Karpas-422 (cell line): ENCODE measurements around the gene ATP6V1G2. TPM values are rescaled to one million over a fixed set of nuclear protein-coding genes. Genes with fewer than 3 reads are reported as not detected.

Experiments used
- DNase-seq: peaks from one replicate; pipeline ENCODE4 v3.0.0-alpha.2; 2015
- H2AFZ ChIP-seq: fragments of 200-600 bp; sonication (generic); 2 replicates; pipeline ENCODE4 v1.6.1; 2014; ENCODE audit warnings: antibody characterized with exemption, low read length, mixed read lengths
- H3K27ac ChIP-seq: fragments of 200-600 bp; sonication (generic); 2 replicates; pipeline ENCODE4 v1.5.1; 2014; ENCODE audit warnings: mild to moderate bottlenecking, low read length, moderate library complexity
- H3K27me3 ChIP-seq: fragments of 200-600 bp; sonication (generic); 2 replicates; pipeline ENCODE4 v1.6.1; 2014; ENCODE audit warnings: low read length, mixed read lengths
- H3K36me3 ChIP-seq: fragments of 200-600 bp; sonication (generic); 2 replicates; pipeline ENCODE4 v1.6.1; 2014; ENCODE audit warnings: low read length, mixed read lengths; ENCODE audit not compliant: insufficient read depth
- H3K4me1 ChIP-seq: fragments of 200-600 bp; sonication (generic); 2 replicates; pipeline ENCODE4 v1.6.1; 2014; ENCODE audit warnings: mild to moderate bottlenecking, low read length, mixed read lengths
- H3K4me2 ChIP-seq: fragments of 200-600 bp; sonication (generic); 2 replicates; pipeline ENCODE4 v1.6.1; 2014; ENCODE audit warnings: low read length, low read depth, mild to moderate bottlenecking; ENCODE audit not compliant: poor library complexity, severe bottlenecking
- H3K4me3 ChIP-seq: fragments of 200-600 bp; sonication (generic); 2 replicates; pipeline ENCODE4 v1.5.1; 2014; ENCODE audit warnings: mild to moderate bottlenecking, antibody characterized with exemption, low read length, mixed read lengths
- H3K79me2 ChIP-seq: fragments of 200-600 bp; sonication (generic); 2 replicates; pipeline ENCODE4 v1.6.1; 2014; ENCODE audit warnings: mild to moderate bottlenecking, low read length, mixed read lengths
- H3K9ac ChIP-seq: fragments of 200-600 bp; sonication (generic); 2 replicates; pipeline ENCODE4 v1.6.0; 2014; ENCODE audit warnings: low read length
- H3K9me2 ChIP-seq: fragments of 200-600 bp; sonication (generic), shearing (Covaris generic); replicated peaks from 2 replicates; pipeline ENCODE4 v1.6.0; 2014; ENCODE audit warnings: mild to moderate bottlenecking, low read length, moderate library complexity; ENCODE audit not compliant: insufficient read depth
- H3K9me3 ChIP-seq: fragments of 300-700, 200-600 bp; sonication (generic); 2 replicates; pipeline ENCODE4 v1.6.1; 2014; ENCODE audit warnings: low read length, mixed read lengths
- H4K20me1 ChIP-seq: fragments of 200-600 bp; sonication (generic); 2 replicates; pipeline ENCODE4 v1.6.1; 2014; ENCODE audit warnings: mild to moderate bottlenecking, antibody characterized with exemption, low read length, low read depth; ENCODE audit not compliant: insufficient read depth
- total RNA-seq: library from RNA; depleted of rRNA; stranded (reverse); fragments of >200 nt; shearing (Covaris generic); gene quantifications from 2 replicates; pipeline ENCODE4 v1.2.3, GENCODE V29; 2014; ENCODE audit warnings: low replicate concordance

ATP6V1G2 gene
- total RNA-seq, 1 experiment from 2014 or later, result 34.9 TPM

DNA sequence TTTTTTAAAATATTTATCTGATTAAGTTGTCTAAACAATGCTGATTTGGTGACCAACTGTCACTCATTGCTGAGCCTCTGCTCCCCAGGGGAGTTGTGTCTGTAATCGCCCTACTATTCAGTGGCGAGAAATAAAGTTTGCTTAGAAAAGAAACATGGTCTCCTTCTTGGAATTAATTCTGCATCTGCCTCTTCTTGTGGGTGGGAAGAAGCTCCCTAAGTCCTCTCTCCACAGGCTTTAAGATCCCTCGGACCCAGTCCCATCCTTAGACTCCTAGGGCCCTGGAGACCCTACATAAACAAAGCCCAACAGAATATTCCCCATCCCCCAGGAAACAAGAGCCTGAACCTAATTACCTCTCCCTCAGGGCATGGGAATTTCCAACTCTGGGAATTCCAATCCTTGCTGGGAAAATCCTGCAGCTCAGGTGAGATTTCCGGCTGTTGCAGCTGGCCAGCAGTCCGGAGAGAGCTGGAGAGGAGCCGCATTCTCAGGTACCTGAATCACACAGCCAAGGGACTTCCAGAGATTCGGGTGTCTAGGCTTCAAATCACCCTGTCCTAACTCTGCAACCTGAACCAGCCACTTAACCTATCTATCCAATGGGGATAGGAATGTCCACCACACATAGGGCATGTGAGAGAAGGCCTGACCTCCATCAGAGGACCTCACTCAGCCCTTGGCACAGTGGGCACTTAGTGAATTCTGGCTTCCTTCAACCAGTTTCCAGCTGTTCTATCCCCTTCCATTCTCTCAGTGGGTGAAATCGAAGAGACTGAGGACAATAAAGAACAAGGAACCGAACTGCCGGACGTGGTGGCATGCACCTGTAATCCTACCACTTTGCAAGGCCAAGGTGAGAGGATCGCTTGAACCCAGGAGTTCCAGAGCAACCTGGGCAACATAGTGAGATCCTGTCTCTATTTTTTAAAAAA lies 32.0 kb upstream of the ATP6V1G2 start:
- peaks cover 20% of the 10 kb centered on the region; the same call in 1 of the 2 replicates for H4K20me1 ChIP-seq
- peaks cover 34% of the 10 kb centered on the region for H3K79me2 ChIP-seq
- H2AFZ ChIP-seq, result no peak overlapping the region
- peak; percentile 93 for DNase-seq
- H3K36me3 ChIP-seq, result peaks cover 23% of the 10 kb centered on the region
- no peaks in the 10 kb centered on the region for H3K27me3 ChIP-seq
- no peaks in the 10 kb centered on the region for H3K9me2 ChIP-seq
- peak overlapping the region; percentile 39 for H3K4me3 ChIP-seq
- H3K4me2 ChIP-seq, result peak overlapping the region; percentile 84
- peak overlapping the region; percentile 95 for H3K27ac ChIP-seq
- H3K4me1 ChIP-seq, result peaks cover 78% of the 10 kb centered on the region
- H3K9me3 ChIP-seq, result no peaks in the 10 kb centered on the region
- H3K9ac ChIP-seq, result peak overlapping the region; percentile 99

DNA sequence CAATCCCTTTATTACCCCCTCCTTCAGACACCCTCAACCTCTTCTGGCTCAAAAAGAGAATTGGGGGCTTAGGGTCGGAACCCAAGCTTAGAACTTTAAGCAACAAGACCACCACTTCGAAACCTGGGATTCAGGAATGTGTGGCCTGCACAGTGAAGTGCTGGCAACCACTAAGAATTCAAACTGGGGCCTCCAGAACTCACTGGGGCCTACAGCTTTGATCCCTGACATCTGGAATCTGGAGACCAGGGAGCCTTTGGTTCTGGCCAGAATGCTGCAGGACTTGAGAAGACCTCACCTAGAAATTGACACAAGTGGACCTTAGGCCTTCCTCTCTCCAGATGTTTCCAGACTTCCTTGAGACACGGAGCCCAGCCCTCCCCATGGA lies 31.2 kb upstream of the ATP6V1G2 start:
- Histone ChIP-seq H3K9me2 (no peaks in the 10 kb centered on the region), H3K9me3 (no peaks in the 10 kb centered on the region), H3K4me3 (peak overlapping the region; percentile 98), H4K20me1 (peaks cover 20% of the 10 kb centered on the region; the same call in 1 of the 2 replicates), H3K4me1 (peaks cover 82% of the 10 kb centered on the region), H2AFZ (no peak overlapping the region), H3K79me2 (peaks cover 42% of the 10 kb centered on the region), H3K9ac (peak overlapping the region; percentile 99), H3K27ac (peak overlapping the region; percentile 95), H3K4me2 (peak overlapping the region; percentile 84), H3K27me3 (no peaks in the 10 kb centered on the region), H3K36me3 (peaks cover 23% of the 10 kb centered on the region)
- DNase-seq, result no peak

DNA sequence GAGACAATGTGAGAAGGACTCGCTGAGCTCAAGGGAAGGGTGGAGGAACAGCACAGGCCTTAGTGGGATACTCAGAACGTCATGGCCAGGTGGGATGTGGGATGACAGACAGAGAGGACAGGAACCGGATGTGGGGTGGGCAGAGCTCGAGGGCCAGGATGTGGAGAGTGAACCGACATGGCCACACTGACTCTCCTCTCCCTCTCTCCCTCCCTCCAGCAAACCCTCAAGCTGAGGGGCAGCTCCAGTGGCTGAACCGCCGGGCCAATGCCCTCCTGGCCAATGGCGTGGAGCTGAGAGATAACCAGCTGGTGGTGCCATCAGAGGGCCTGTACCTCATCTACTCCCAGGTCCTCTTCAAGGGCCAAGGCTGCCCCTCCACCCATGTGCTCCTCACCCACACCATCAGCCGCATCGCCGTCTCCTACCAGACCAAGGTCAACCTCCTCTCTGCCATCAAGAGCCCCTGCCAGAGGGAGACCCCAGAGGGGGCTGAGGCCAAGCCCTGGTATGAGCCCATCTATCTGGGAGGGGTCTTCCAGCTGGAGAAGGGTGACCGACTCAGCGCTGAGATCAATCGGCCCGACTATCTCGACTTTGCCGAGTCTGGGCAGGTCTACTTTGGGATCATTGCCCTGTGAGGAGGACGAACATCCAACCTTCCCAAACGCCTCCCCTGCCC lies 30.6 kb upstream of the ATP6V1G2 start:
- peak overlapping the region; percentile 84 for H3K4me2 ChIP-seq
- H3K9ac ChIP-seq, result peak overlapping the region; percentile 99

DNA sequence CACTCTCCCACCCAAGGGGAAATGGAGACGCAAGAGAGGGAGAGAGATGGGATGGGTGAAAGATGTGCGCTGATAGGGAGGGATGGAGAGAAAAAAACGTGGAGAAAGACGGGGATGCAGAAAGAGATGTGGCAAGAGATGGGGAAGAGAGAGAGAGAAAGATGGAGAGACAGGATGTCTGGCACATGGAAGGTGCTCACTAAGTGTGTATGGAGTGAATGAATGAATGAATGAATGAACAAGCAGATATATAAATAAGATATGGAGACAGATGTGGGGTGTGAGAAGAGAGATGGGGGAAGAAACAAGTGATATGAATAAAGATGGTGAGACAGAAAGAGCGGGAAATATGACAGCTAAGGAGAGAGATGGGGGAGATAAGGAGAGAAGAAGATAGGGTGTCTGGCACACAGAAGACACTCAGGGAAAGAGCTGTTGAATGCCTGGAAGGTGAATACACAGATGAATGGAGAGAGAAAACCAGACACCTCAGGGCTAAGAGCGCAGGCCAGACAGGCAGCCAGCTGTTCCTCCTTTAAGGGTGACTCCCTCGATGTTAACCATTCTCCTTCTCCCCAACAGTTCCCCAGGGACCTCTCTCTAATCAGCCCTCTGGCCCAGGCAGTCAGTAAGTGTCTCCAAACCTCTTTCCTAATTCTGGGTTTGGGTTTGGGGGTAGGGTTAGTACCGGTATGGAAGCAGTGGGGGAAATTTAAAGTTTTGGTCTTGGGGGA lies 29.7 kb upstream of the ATP6V1G2 start:
- H3K9ac ChIP-seq, result peak overlapping the region; percentile 99
- no peaks in the 10 kb centered on the region for H3K27me3 ChIP-seq
- H3K9me3 ChIP-seq, result no peaks in the 10 kb centered on the region
- peaks cover 47% of the 10 kb centered on the region for H3K79me2 ChIP-seq
- H3K4me3 ChIP-seq, result peak overlapping the region; percentile 98
- DNase-seq, result peak; percentile 82
- no peaks in the 10 kb centered on the region for H3K9me2 ChIP-seq
- H4K20me1 ChIP-seq, result peaks cover 20% of the 10 kb centered on the region; the same call in 1 of the 2 replicates
- peak overlapping the region; percentile 84 for H3K4me2 ChIP-seq
- H3K27ac ChIP-seq, result peak overlapping the region; percentile 95
- peaks cover 23% of the 10 kb centered on the region for H3K36me3 ChIP-seq
- no peak overlapping the region for H2AFZ ChIP-seq
- H3K4me1 ChIP-seq, result peaks cover 85% of the 10 kb centered on the region

More for the DNA sequence above, 30.6 kb upstream of the ATP6V1G2 start:
- Histone ChIP-seq H3K79me2 (peaks cover 46% of the 10 kb centered on the region), H2AFZ (no peak overlapping the region), H3K36me3 (peaks cover 23% of the 10 kb centered on the region), H3K9me3 (no peaks in the 10 kb centered on the region), H3K27me3 (no peaks in the 10 kb centered on the region), H3K9me2 (no peaks in the 10 kb centered on the region), H3K4me1 (peaks cover 82% of the 10 kb centered on the region), H4K20me1 (peaks cover 20% of the 10 kb centered on the region; the same call in 1 of the 2 replicates), H3K27ac (peak overlapping the region; percentile 95), H3K4me3 (peak overlapping the region; percentile 98)
- DNase-seq, result peak; percentile 82

DNA sequence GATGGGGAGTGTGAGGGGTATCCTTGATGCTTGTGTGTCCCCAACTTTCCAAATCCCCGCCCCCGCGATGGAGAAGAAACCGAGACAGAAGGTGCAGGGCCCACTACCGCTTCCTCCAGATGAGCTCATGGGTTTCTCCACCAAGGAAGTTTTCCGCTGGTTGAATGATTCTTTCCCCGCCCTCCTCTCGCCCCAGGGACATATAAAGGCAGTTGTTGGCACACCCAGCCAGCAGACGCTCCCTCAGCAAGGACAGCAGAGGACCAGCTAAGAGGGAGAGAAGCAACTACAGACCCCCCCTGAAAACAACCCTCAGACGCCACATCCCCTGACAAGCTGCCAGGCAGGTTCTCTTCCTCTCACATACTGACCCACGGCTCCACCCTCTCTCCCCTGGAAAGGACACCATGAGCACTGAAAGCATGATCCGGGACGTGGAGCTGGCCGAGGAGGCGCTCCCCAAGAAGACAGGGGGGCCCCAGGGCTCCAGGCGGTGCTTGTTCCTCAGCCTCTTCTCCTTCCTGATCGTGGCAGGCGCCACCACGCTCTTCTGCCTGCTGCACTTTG lies 29.0 kb upstream of the ATP6V1G2 start, which contains the start of gene TNF:
Gene TNF, plus strand, starts transcription at position 231 of the 567 bp plus-strand sequence. Its CDS starts 177 bp downstream, at position 408.
- H3K27ac ChIP-seq, result peak within 1 kb of the TSS; percentile 95
- no peaks in the 10 kb centered on the region for H3K27me3 ChIP-seq
- no peak within 1 kb of the TSS for H2AFZ ChIP-seq
- peak within 1 kb of the TSS; percentile 98 for H3K4me3 ChIP-seq
- H4K20me1 ChIP-seq, result peaks cover 20% of the 10 kb centered on the region; the same call in 1 of the 2 replicates
- H3K9ac ChIP-seq, result peak within 1 kb of the TSS; percentile 99
- H3K4me1 ChIP-seq, result peaks cover 89% of the 10 kb centered on the region
- DNase-seq, result peak; percentile 96
- peak within 1 kb of the TSS; percentile 84 for H3K4me2 ChIP-seq
- H3K9me3 ChIP-seq, result no peaks in the 10 kb centered on the region
- peaks cover 23% of the 10 kb centered on the region for H3K36me3 ChIP-seq
- H3K9me2 ChIP-seq, result no peaks in the 10 kb centered on the region
- peaks cover 46% of the 10 kb centered on the region for H3K79me2 ChIP-seq

DNA sequence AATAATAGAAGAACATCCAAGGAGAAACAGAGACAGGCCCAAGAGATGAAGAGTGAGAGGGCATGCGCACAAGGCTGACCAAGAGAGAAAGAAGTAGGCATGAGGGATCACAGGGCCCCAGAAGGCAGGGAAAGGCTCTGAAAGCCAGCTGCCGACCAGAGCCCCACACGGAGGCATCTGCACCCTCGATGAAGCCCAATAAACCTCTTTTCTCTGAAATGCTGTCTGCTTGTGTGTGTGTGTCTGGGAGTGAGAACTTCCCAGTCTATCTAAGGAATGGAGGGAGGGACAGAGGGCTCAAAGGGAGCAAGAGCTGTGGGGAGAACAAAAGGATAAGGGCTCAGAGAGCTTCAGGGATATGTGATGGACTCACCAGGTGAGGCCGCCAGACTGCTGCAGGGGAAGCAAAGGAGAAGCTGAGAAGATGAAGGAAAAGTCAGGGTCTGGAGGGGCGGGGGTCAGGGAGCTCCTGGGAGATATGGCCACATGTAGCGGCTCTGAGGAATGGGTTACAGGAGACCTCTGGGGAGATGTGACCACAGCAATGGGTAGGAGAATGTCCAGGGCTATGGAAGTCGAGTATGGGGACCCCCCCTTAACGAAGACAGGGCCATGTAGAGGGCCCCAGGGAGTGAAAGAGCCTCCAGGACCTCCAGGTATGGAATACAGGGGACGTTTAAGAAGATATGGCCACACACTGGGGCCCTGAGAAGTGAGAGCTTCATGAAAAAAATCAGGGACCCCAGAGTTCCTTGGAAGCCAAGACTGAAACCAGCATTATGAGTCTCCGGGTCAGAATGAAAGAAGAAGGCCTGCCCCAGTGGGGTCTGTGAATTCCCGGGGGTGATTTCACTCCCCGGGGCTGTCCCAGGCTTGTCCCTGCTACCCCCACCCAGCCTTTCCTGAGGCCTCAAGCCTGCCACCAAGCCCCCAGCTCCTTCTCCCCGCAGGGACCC lies 28.0 kb upstream of the ATP6V1G2 start:
- Histone ChIP-seq H3K9ac (peak overlapping the region; percentile 99), H3K36me3 (peaks cover 23% of the 10 kb centered on the region), H3K4me1 (peaks cover 89% of the 10 kb centered on the region), H3K4me2 (peak overlapping the region; percentile 84), H3K9me2 (no peaks in the 10 kb centered on the region), H3K79me2 (peaks cover 47% of the 10 kb centered on the region), H3K9me3 (no peaks in the 10 kb centered on the region), H3K27me3 (no peaks in the 10 kb centered on the region), H2AFZ (no peak overlapping the region), H3K4me3 (peak overlapping the region; percentile 98), H3K27ac (peak overlapping the region; percentile 95), H4K20me1 (peaks cover 20% of the 10 kb centered on the region; the same call in 1 of the 2 replicates)
- DNase-seq, result peak; percentile 83
